K562 (cell line): ENCODE results near the gene CHST15. TPM values are rescaled to one million over a fixed set of nuclear protein-coding genes. Genes with fewer than 3 reads are reported as not detected.

Source experiments
- CCAR2 ChIP-seq: fragments of 200-400 bp; formaldehyde crosslinking; IDR thresholded peaks from 2 replicates; pipeline ENCODE4 v1.6.1; 2017; ENCODE audit warnings: mild to moderate bottlenecking, low read depth, low read length
- CHCHD3 ChIP-seq: fragments of 250-450 bp; sonication (Bioruptor Pico); IDR thresholded peaks from 2 replicates; pipeline ENCODE4 v2.1.2; 2022; ENCODE audit warnings: mild to moderate bottlenecking
- CREM ChIP-seq: IDR thresholded peaks from 2 replicates; pipeline ENCODE4 v1.6.1; 2014; ENCODE audit warnings: antibody characterized with exemption, low read depth
- EGR1 ChIP-seq: fragments of 450-650 bp; conservative IDR thresholded peaks from 2 replicates; pipeline ENCODE4 v1.6.1; 2017; ENCODE audit warnings: mild to moderate bottlenecking
- EP400 ChIP-seq: fragments of 450-650 bp; IDR thresholded peaks from 2 replicates; pipeline ENCODE4 v1.6.1; 2017; ENCODE audit warnings: antibody characterized with exemption, mild to moderate bottlenecking, moderate library complexity
- ESRRA ChIP-seq: fragments of 450-650 bp; IDR thresholded peaks from 2 replicates; pipeline ENCODE4 v1.6.1; 2014; ENCODE audit warnings: low read depth, mild to moderate bottlenecking, moderate library complexity, borderline replicate concordance
- ETV5 ChIP-seq: sonication (generic); formaldehyde crosslinking; IDR thresholded peaks from 2 replicates; pipeline ENCODE4 v1.4.0; 2020; ENCODE audit warnings: low read depth, mild to moderate bottlenecking, missing genetic modification reagents
- GATA2 ChIP-seq: sonication (generic); formaldehyde crosslinking; IDR thresholded peaks from 2 replicates; pipeline ENCODE4 v1.4.0; 2020; ENCODE audit warnings: mild to moderate bottlenecking, missing genetic modification reagents
- HMG20B ChIP-seq: fragments of 250-450 bp; sonication (Bioruptor Pico); IDR thresholded peaks from 2 replicates; pipeline ENCODE4 v1.5.0; 2021; ENCODE audit warnings: mild to moderate bottlenecking
- HNRNPUL1 ChIP-seq: fragments of 200-400 bp; formaldehyde crosslinking; IDR thresholded peaks from 2 replicates; pipeline ENCODE4 v1.6.1; 2017; ENCODE audit warnings: low read length
- L3MBTL2 ChIP-seq: fragments of 450-650 bp; IDR thresholded peaks from 2 replicates; pipeline ENCODE4 v1.6.1; 2016; ENCODE audit warnings: mild to moderate bottlenecking, moderate library complexity
- MAFK ChIP-seq: IDR thresholded peaks from 2 replicates; pipeline ENCODE4 v1.6.1; 2011; ENCODE audit warnings: low read length, improper control_type of control experiment
- MAZ ChIP-seq, 2 experiments: fragments of 450-650 bp in 1 of 2; sonication (generic) in 1 of 2; formaldehyde crosslinking; IDR thresholded peaks in 1 of 2; conservative IDR thresholded peaks in 1 of 2; 2 replicates each; pipeline versions ENCODE4 v1.4.0 to v1.5.0; 2020; ENCODE audit warnings: mild to moderate bottlenecking in 1 of 2, missing genetic modification reagents in 1 of 2
- MECOM ChIP-seq: fragments of 250-450 bp; sonication (Bioruptor Pico); IDR thresholded peaks from 2 replicates; pipeline ENCODE4 v1.8.0; 2022; ENCODE audit warnings: inconsistent platforms
- MTA1 ChIP-seq: fragments of 450-650 bp; IDR thresholded peaks from 2 replicates; pipeline ENCODE4 v1.6.1; 2017; ENCODE audit warnings: borderline replicate concordance
- NR4A1 ChIP-seq, 2 experiments: fragments of 250-450 bp in 1 of 2; fragments of 450-650 bp in 1 of 2; sonication (Bioruptor Pico) in 1 of 2; IDR thresholded peaks; 2 replicates each; pipeline versions ENCODE4 v1.4.0 to v1.6.1; 2016 to 2020; ENCODE audit warnings: mild to moderate bottlenecking in 2 of 2, missing compliant biosample characterization in 1 of 2, missing genetic modification characterization in 1 of 2, moderate library complexity in 1 of 2
- PHB ChIP-seq: fragments of 250-450 bp; sonication (Bioruptor Pico); IDR thresholded peaks from 2 replicates; pipeline ENCODE4 v1.5.0; 2021
- POLR2AphosphoS2 ChIP-seq: IDR thresholded peaks from 2 replicates; pipeline ENCODE4 v1.6.1; 2012; ENCODE audit warnings: low read length, improper control_type of control experiment
- PYGO2 ChIP-seq: fragments of 450-650 bp; IDR thresholded peaks from 2 replicates; pipeline ENCODE4 v1.6.1; 2016; ENCODE audit warnings: mild to moderate bottlenecking, missing genetic modification characterization, moderate library complexity, missing compliant biosample characterization
- RBM34 ChIP-seq: fragments of 200-400 bp; formaldehyde crosslinking; IDR thresholded peaks from 2 replicates; pipeline ENCODE4 v1.6.1; 2018; ENCODE audit warnings: low read length, borderline replicate concordance; ENCODE audit not compliant: insufficient read depth
- SIN3B ChIP-seq: fragments of 450-650 bp; IDR thresholded peaks from 2 replicates; pipeline ENCODE4 v1.6.1; 2017; ENCODE audit warnings: low read depth, mild to moderate bottlenecking, moderate library complexity
- TEAD1 ChIP-seq, 2 experiments: fragments of 450-650 bp in 1 of 2; sonication (generic) in 1 of 2; formaldehyde crosslinking; IDR thresholded peaks; 2 replicates each; pipeline versions ENCODE4 v1.4.0 to v1.8.0; 2020 to 2022; ENCODE audit warnings: mild to moderate bottlenecking in 2 of 2, missing genetic modification reagents in 1 of 2
- ZBTB1 ChIP-seq: sonication (generic); formaldehyde crosslinking; IDR thresholded peaks from 2 replicates; pipeline ENCODE4 v1.8.1; 2023; ENCODE audit warnings: missing genetic modification reagents, low read depth, mild to moderate bottlenecking, borderline replicate concordance
- ZNF212 ChIP-seq: fragments of 450-650 bp; formaldehyde crosslinking; IDR thresholded peaks from 2 replicates; pipeline ENCODE4 v1.4.0; 2020; ENCODE audit warnings: mild to moderate bottlenecking
- ZNF24 ChIP-seq: fragments of 450-650 bp; IDR thresholded peaks from 2 replicates; pipeline ENCODE4 v1.6.1; 2016
- ZNF274 ChIP-seq: IDR thresholded peaks from 2 replicates; pipeline ENCODE4 v1.6.1; 2011; ENCODE audit warnings: low read depth, mild to moderate bottlenecking, low read length, moderate library complexity, borderline replicate concordance
- ZNF431 ChIP-seq: sonication (generic); formaldehyde crosslinking; IDR thresholded peaks from 2 replicates; pipeline ENCODE4 v1.8.0; 2022; ENCODE audit warnings: mild to moderate bottlenecking, missing genetic modification reagents
- ZNF764 ChIP-seq: fragments of 250-450 bp; sonication (Bioruptor Pico); IDR thresholded peaks from 2 replicates; pipeline ENCODE4 v1.4.0; 2020; ENCODE audit warnings: low read depth, mild to moderate bottlenecking, moderate library complexity
- polyA plus RNA-seq, 8 experiments: library from polyadenylated mRNA; depleted of rRNA in 4 of 8; stranded (reverse) in 5 of 8; unstranded in 3 of 8; fragments of >200 nt; fragmentation: Nextera tagmentation in 2 of 8; fragmentation: Illumina TruSeq in 1 of 8; extraction: Ambion mirVana in 2 of 8; extraction: Trizol in 1 of 8; gene quantifications; 2 replicates each; pipeline versions ENCODE4 v1.2.1 to v1.2.3, GENCODE V29; 2011 to 2014; ENCODE audit warnings: inconsistent platforms in 1 of 8, missing spikeins in 1 of 8
- total RNA-seq, 7 experiments: library from RNA; depleted of rRNA in 6 of 7; stranded (reverse); fragments of >200 nt in 6 of 7; fragmentation: Illumina TruSeq in 2 of 7; extraction: Trizol in 2 of 7; gene quantifications; 2 replicates each; pipeline versions ENCODE4 v1.2.1 to v1.2.3, GENCODE V29; 2011 to 2021; ENCODE audit warnings: low replicate concordance in 1 of 7
- TF ChIP-seq, protein P1 (sequence below): fragments of 250-450 bp; sonication (Bioruptor Pico); IDR thresholded peaks from 2 replicates; pipeline ENCODE4 v1.4.0; 2020; ENCODE audit warnings: mild to moderate bottlenecking, moderate library complexity

Gene CHST15
- total and polyA plus RNA-seq, 9 of the 15 experiments (the other 6 are each of a cell fraction or from before 2014, with no cell fraction given), result 0.04 to 0.16 (median 0.08) TPM

DNA sequence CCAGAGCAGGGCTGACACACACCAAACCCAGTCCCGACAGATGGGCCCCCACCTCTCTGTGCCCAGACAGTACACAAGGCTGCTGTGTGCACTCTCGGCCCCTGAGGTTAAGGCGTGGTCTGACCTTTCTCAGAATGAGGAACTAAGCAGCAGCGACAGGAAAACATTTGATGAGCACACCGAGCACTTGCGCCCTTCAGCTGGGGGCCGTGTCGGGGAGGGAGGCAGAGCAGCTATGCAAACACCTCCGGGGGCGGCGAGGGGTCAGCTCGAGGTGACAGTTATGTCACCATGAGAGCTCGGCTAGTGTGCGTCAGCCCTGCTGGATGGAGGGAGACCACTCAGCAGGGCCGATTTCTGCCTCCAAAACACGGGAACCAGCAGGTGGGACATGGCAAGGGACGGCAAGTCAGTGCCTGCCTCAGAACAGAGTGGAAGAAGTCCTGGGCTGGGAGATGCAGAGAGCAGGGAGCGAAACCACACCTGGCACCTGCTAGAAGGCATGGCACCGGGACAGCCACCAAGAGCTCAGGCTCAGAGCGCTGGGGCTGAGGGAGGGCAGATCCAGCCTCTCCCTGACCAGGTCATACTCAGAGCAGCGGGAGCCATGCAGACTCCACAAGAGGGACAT, 57.4 kb downstream of the CHST15 start (continued):
- TF ChIP-seq TEAD1 (CRISPR knock-in tag; IDR thresholded peaks at IDR 0.05) (no peak), ZNF24 (no peak), GATA2 (no peak), ZBTB1 (CRISPR knock-in tag) (no peak), ZNF764 (CRISPR knock-in tag) (no peak), ZNF212 (CRISPR knock-in tag) (no peak), HMG20B (CRISPR knock-in tag) (no peak), MTA1 (no peak), L3MBTL2 (no peak), PHB (CRISPR knock-in tag) (no peak), SIN3B (no peak), EGR1 (peak; percentile 51; the same call in 1 of the 2 replicates), EP400 (no peak), CREM (0 out of 2 replicates have a peak, but pooled peaks have one; percentile 13), MAZ (CRISPR knock-in tag; conservative IDR thresholded peaks at IDR 0.05 in 1 of 2, IDR thresholded peaks at IDR 0.05 in 1 of 2) (peak in 1 of 2 experiments; percentile 88; a peak in 3 of 4 replicates), ZNF274 (no peak), ESRRA (no peak), PYGO2 (tag) (no peak), ZNF431 (CRISPR knock-in tag) (no peak), CHCHD3 (CRISPR knock-in tag) (no peak), MAFK (no peak), RBM34 (no peak), CCAR2 (no peak), HNRNPUL1 (no peak), MECOM (no peak), POLR2AphosphoS2 (no peak), ETV5 (no peak), NR4A1 (CRISPR knock-in tag; IDR thresholded peaks at IDR 0.05) (no peak), NR4A1 (tag; IDR thresholded peaks at IDR 0.05) (no peak)
- TF ChIP-seq, protein P1, sequence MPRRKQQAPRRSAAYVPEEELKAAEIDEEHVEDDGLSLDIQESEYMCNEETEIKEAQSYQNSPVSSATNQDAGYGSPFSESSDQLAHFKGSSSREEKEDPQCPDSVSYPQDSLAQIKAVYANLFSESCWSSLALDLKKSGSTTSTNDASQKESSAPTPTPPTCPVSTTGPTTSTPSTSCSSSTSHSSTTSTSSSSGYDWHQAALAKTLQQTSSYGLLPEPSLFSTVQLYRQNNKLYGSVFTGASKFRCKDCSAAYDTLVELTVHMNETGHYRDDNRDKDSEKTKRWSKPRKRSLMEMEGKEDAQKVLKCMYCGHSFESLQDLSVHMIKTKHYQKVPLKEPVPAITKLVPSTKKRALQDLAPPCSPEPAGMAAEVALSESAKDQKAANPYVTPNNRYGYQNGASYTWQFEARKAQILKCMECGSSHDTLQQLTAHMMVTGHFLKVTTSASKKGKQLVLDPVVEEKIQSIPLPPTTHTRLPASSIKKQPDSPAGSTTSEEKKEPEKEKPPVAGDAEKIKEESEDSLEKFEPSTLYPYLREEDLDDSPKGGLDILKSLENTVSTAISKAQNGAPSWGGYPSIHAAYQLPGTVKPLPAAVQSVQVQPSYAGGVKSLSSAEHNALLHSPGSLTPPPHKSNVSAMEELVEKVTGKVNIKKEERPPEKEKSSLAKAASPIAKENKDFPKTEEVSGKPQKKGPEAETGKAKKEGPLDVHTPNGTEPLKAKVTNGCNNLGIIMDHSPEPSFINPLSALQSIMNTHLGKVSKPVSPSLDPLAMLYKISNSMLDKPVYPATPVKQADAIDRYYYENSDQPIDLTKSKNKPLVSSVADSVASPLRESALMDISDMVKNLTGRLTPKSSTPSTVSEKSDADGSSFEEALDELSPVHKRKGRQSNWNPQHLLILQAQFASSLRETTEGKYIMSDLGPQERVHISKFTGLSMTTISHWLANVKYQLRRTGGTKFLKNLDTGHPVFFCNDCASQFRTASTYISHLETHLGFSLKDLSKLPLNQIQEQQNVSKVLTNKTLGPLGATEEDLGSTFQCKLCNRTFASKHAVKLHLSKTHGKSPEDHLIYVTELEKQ (CRISPR knock-in tag), result no peak
